K562 (cell line): ENCODE results near the gene PLXNA2. TPM values are rescaled to one million over a fixed set of nuclear protein-coding genes. Genes with fewer than 3 reads are reported as not detected.

ENCODE experiments used
- ASH1L ChIP-seq: fragments of 450-650 bp; IDR thresholded peaks from 2 replicates; pipeline ENCODE4 v1.6.1; 2018; ENCODE audit warnings: borderline replicate concordance, mild to moderate bottlenecking, low read depth; ENCODE audit not compliant: partially characterized antibody
- BRCA1 ChIP-seq, 2 experiments: fragments of 450-650 bp in 1 of 2; sonication (generic) in 1 of 2; formaldehyde crosslinking in 1 of 2; IDR thresholded peaks; 2 replicates each; pipeline versions ENCODE4 v1.5.0 to v1.6.1; 2017 to 2020; ENCODE audit warnings: mild to moderate bottlenecking in 1 of 2, missing genetic modification reagents in 1 of 2
- ESRRA ChIP-seq: fragments of 450-650 bp; IDR thresholded peaks from 2 replicates; pipeline ENCODE4 v1.6.1; 2014; ENCODE audit warnings: low read depth, mild to moderate bottlenecking, moderate library complexity, borderline replicate concordance
- FOS ChIP-seq: IDR thresholded peaks from 3 replicates; pipeline ENCODE4 v1.6.1; 2011; ENCODE audit not compliant: insufficient read length; ENCODE audit errors: extremely low read depth
- FOSL1 ChIP-seq: fragments of 200-800 bp; sonication (Bioruptor generic); conservative IDR thresholded peaks from 2 replicates; pipeline ENCODE4 v1.6.1; 2016; ENCODE audit warnings: missing genetic modification characterization, missing compliant biosample characterization
- FOXJ3 ChIP-seq: sonication (generic); formaldehyde crosslinking; IDR thresholded peaks from 2 replicates; pipeline ENCODE4 v1.4.0; 2020; ENCODE audit warnings: mild to moderate bottlenecking, missing genetic modification reagents
- HDAC3 ChIP-seq: fragments of 450-650 bp; IDR thresholded peaks from 2 replicates; pipeline ENCODE4 v1.6.1; 2018; ENCODE audit warnings: borderline replicate concordance, mild to moderate bottlenecking, moderate library complexity; ENCODE audit not compliant: partially characterized antibody
- KAT7 ChIP-seq: sonication (generic); formaldehyde crosslinking; IDR thresholded peaks from 2 replicates; pipeline ENCODE4 v1.8.0; 2022; ENCODE audit warnings: missing genetic modification reagents, mild to moderate bottlenecking, borderline replicate concordance
- KDM2B ChIP-seq: fragments of 250-450 bp; sonication (Bioruptor Pico); IDR thresholded peaks from 2 replicates; pipeline ENCODE4 v1.8.0; 2021; ENCODE audit warnings: mild to moderate bottlenecking, moderate library complexity
- MAFG ChIP-seq: fragments of 450-650 bp; conservative IDR thresholded peaks from 2 replicates; pipeline ENCODE4 v1.6.1; 2016; ENCODE audit warnings: missing genetic modification characterization, missing compliant biosample characterization
- PHF8 ChIP-seq: fragments of 200-600 bp; sonication (generic); IDR thresholded peaks from 2 replicates; pipeline ENCODE4 v1.6.1; 2012; ENCODE audit warnings: mixed run types, mild to moderate bottlenecking, inconsistent platforms, low read length, moderate library complexity, borderline replicate concordance
- RBM17 ChIP-seq: fragments of 200-400 bp; formaldehyde crosslinking; IDR thresholded peaks from 2 replicates; pipeline ENCODE4 v1.6.1; 2017; ENCODE audit warnings: low read depth, mild to moderate bottlenecking, low read length, borderline replicate concordance
- SAFB ChIP-seq: fragments of 200-400 bp; formaldehyde crosslinking; IDR thresholded peaks from 2 replicates; pipeline ENCODE4 v1.6.1; 2017; ENCODE audit warnings: low read depth, low read length, borderline replicate concordance
- SMAD4 ChIP-seq: fragments of 250-450 bp; sonication (Bioruptor Pico); conservative IDR thresholded peaks from 2 replicates; pipeline ENCODE4 v1.8.0; 2021; ENCODE audit warnings: inconsistent platforms, mild to moderate bottlenecking, moderate library complexity
- SMARCB1 ChIP-seq: IDR thresholded peaks from 2 replicates; pipeline ENCODE4 v1.6.1; 2011; ENCODE audit warnings: improper control_type of control experiment, low read depth; ENCODE audit not compliant: insufficient read length
- TFE3 ChIP-seq: fragments of 450-650 bp; formaldehyde crosslinking; IDR thresholded peaks from 2 replicates; pipeline ENCODE4 v1.4.0; 2020; ENCODE audit warnings: mild to moderate bottlenecking, mixed read lengths
- TSC22D4 ChIP-seq: fragments of 450-650 bp; IDR thresholded peaks from 2 replicates; pipeline ENCODE4 v1.6.1; 2016; ENCODE audit warnings: missing genetic modification characterization, missing biosample characterization, control low read depth
- YY1 ChIP-seq, 3 experiments: IDR thresholded peaks; 2 replicates each; pipeline ENCODE4 v1.6.1; 2011; ENCODE audit warnings: low read length in 2 of 3, mild to moderate bottlenecking in 2 of 3, moderate library complexity in 2 of 3, borderline replicate concordance in 1 of 3, control low read depth in 1 of 3, low read depth in 1 of 3; ENCODE audit not compliant: insufficient read depth in 3 of 3, insufficient replicate concordance in 2 of 3, control insufficient read depth in 1 of 3, insufficient read length in 1 of 3; ENCODE audit errors: extremely low read depth in 1 of 3
- ZNF280A ChIP-seq: fragments of 450-650 bp; IDR thresholded peaks from 2 replicates; pipeline ENCODE4 v1.6.1; 2018; ENCODE audit warnings: mild to moderate bottlenecking, low read depth; ENCODE audit not compliant: partially characterized antibody
- ZNF398 ChIP-seq: fragments of 250-450 bp; sonication (Bioruptor Pico); IDR thresholded peaks from 2 replicates; pipeline ENCODE4 v1.8.0; 2021; ENCODE audit warnings: moderate library complexity, mild to moderate bottlenecking, inconsistent platforms
- ZNF507 ChIP-seq: conservative IDR thresholded peaks from 2 replicates; pipeline ENCODE4 v1.6.1; 2017; ENCODE audit warnings: missing genetic modification characterization, missing compliant biosample characterization
- ZNF764 ChIP-seq: fragments of 250-450 bp; sonication (Bioruptor Pico); IDR thresholded peaks from 2 replicates; pipeline ENCODE4 v1.4.0; 2020; ENCODE audit warnings: low read depth, mild to moderate bottlenecking, moderate library complexity
- ZNF77 ChIP-seq: fragments of 250-450 bp; sonication (Bioruptor Pico); IDR thresholded peaks from 2 replicates; pipeline ENCODE4 v1.5.0; 2020
- polyA plus RNA-seq, 8 experiments: library from polyadenylated mRNA; depleted of rRNA in 4 of 8; stranded (reverse) in 5 of 8; unstranded in 3 of 8; fragments of >200 nt; fragmentation: Nextera tagmentation in 2 of 8; fragmentation: Illumina TruSeq in 1 of 8; extraction: Ambion mirVana in 2 of 8; extraction: Trizol in 1 of 8; gene quantifications; 2 replicates each; pipeline versions ENCODE4 v1.2.1 to v1.2.3, GENCODE V29; 2011 to 2014; ENCODE audit warnings: inconsistent platforms in 1 of 8, missing spikeins in 1 of 8
- total RNA-seq, 7 experiments: library from RNA; depleted of rRNA in 6 of 7; stranded (reverse); fragments of >200 nt in 6 of 7; fragmentation: Illumina TruSeq in 2 of 7; extraction: Trizol in 2 of 7; gene quantifications; 2 replicates each; pipeline versions ENCODE4 v1.2.1 to v1.2.3, GENCODE V29; 2011 to 2021; ENCODE audit warnings: low replicate concordance in 1 of 7

PLXNA2 gene
- total and polyA plus RNA-seq, 9 of the 15 experiments (the other 6 are each of a cell fraction or from before 2014, with no cell fraction given): 0.01 to 1.3 (median 0.32) TPM

DNA sequence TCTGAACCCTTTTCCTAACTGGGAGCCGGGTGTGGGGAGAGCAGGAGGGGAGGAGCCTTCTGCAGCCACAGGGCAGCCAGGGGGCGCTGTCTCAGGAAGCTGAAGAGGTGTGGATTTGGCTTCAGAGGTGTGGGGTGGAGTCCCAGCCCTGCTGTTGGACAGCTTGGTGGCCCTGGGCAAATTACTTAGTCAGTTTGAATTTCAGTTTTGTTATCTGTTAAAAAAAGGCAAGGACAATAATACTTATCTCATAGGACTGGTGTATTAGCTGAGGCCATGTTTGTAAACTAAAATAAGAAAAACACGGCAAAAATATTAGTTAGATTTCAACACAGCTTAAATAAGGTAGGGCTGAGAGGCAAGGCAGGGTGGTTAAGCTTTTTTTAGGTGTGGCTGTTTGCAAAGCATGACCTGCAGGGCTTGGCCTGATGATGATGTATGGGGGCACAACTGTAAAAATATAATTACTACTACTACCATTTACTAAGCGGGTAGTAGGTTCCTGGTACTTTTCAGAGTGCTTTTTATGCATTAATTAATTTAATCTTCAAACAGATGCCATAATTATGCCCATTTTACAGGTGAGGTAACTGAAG lies 111.8 kb downstream of the PLXNA2 start (continued):
- no peak for TF ChIP-seq PHF8
- TF ChIP-seq ZNF507 (tag): no peak
- TF ChIP-seq HDAC3: no peak
- no peak for TF ChIP-seq RBM17
- TF ChIP-seq ZNF398 (CRISPR knock-in tag): no peak
- no peak for TF ChIP-seq ZNF764 (CRISPR knock-in tag)
- TF ChIP-seq FOS: no peak
- no peak for TF ChIP-seq ESRRA
- no peak for TF ChIP-seq TSC22D4 (tag)
- TF ChIP-seq SAFB: no peak
- no peak for TF ChIP-seq ZNF280A
- 0 out of 2 replicates have a peak, but pooled peaks have one; percentile 29 for TF ChIP-seq FOSL1
- TF ChIP-seq BRCA1 (IDR thresholded peaks at IDR 0.05): no peak
- TF ChIP-seq BRCA1 (CRISPR knock-in tag; IDR thresholded peaks at IDR 0.05): no peak
- no peak for TF ChIP-seq ZNF77
- no peak for TF ChIP-seq ASH1L
- peak; percentile 25; the same call in 1 of the 2 replicates for TF ChIP-seq SMAD4
- TF ChIP-seq FOXJ3 (CRISPR knock-in tag): no peak
- peak in 1 of 3 experiments; percentile 18 for TF ChIP-seq YY1 (IDR thresholded peaks at IDR 0.05; ENCODE audit: borderline replicate concordance in 1 of 3, control insufficient read depth in 1 of 3, extremely low read depth in 1 of 3, insufficient read depth in 3 of 3, insufficient read length in 1 of 3, insufficient replicate concordance in 2 of 3, low read depth in 1 of 3, low read length in 2 of 3)
- TF ChIP-seq TFE3: no peak
- no peak for TF ChIP-seq SMARCB1
- no peak for TF ChIP-seq MAFG (tag)
- 0 out of 2 replicates have a peak, but pooled peaks have one; percentile 32 for TF ChIP-seq KAT7
- TF ChIP-seq KDM2B (CRISPR knock-in tag): no peak
